Stimulated activated naive B cell treated with anti-CD40 and anti-IgM and Interleukin-4, amounts not matched to agents 10 μg/mL and 1 μg/mL and 100 μg/mL, for 72 hours (primary cell): Measurements from ENCODE around the gene RAC3.

ENCODE experiments used
- ATAC-seq, 2 donors: fragments of 150-1000 bp; cut with Tn5 transposase; replicated peaks; 2 replicates each; pipeline ENCODE4 v1.10.0; 2021; ENCODE audit warnings: moderate library complexity in 1 of 2
- DNase-seq: peaks from one replicate; pipeline ENCODE4 v3.0.0; 2021
- H3K27ac Mint-ChIP-seq: one replicate; pipeline ENCODE4 v1.8.0; 2022; ENCODE audit warnings: mild to moderate bottlenecking, mixed read lengths
- H3K27me3 Mint-ChIP-seq, 2 donors: one replicate each; pipeline ENCODE4 v1.8.0; 2022; ENCODE audit warnings: mixed read lengths in 2 of 2
- H3K36me3 Mint-ChIP-seq, 2 donors: one replicate each; pipeline ENCODE4 v1.8.0; 2022; ENCODE audit warnings: mixed read lengths in 2 of 2, mild to moderate bottlenecking in 1 of 2
- H3K4me1 Mint-ChIP-seq, 2 donors: one replicate each; pipeline ENCODE4 v1.8.0; 2022; ENCODE audit warnings: mixed read lengths in 2 of 2, mild to moderate bottlenecking in 1 of 2
- H3K4me3 Mint-ChIP-seq, 2 donors: one replicate each; pipeline ENCODE4 v1.8.0; 2022; ENCODE audit warnings: mild to moderate bottlenecking in 2 of 2, mixed read lengths in 2 of 2, moderate library complexity in 1 of 2
- H3K9me3 Mint-ChIP-seq, 2 donors: one replicate each; pipeline ENCODE4 v1.8.0; 2022; ENCODE audit warnings: mixed read lengths in 2 of 2, mild to moderate bottlenecking in 1 of 2

RAC3 gene

DNA sequence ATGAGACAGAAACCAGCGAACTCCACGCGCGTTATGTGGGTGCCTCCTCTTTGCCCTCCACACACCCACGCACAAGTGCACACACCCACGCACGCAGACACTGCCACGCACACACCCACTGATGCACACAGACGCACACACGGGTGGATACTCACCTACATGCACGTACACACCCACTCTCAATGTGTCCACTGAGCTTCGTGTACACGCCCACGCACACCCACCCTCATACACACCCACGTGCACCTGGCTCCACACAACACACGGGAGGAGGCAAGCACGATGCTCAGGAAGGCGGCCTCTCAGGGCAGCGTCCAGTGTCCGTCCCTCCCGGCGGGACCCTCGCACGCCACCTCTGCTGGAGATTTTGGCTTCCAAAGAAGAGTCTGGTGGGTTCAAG is 15.9 kb downstream of the RAC3 start:
- no peak overlapping the region for H3K27ac Mint-ChIP-seq
- H3K4me3 Mint-ChIP-seq, result no peak overlapping the region
- ATAC-seq (no peak), DNase-seq (no peak)
- H3K36me3 Mint-ChIP-seq, result peaks cover 14 to 18% of the 10 kb centered on the region in 2 donors
- H3K4me1 Mint-ChIP-seq, result peaks cover 13 to 19% of the 10 kb centered on the region in 2 donors
- no peaks in the 10 kb centered on the region for H3K9me3 Mint-ChIP-seq
- H3K27me3 Mint-ChIP-seq, result no peaks in the 10 kb centered on the region

DNA sequence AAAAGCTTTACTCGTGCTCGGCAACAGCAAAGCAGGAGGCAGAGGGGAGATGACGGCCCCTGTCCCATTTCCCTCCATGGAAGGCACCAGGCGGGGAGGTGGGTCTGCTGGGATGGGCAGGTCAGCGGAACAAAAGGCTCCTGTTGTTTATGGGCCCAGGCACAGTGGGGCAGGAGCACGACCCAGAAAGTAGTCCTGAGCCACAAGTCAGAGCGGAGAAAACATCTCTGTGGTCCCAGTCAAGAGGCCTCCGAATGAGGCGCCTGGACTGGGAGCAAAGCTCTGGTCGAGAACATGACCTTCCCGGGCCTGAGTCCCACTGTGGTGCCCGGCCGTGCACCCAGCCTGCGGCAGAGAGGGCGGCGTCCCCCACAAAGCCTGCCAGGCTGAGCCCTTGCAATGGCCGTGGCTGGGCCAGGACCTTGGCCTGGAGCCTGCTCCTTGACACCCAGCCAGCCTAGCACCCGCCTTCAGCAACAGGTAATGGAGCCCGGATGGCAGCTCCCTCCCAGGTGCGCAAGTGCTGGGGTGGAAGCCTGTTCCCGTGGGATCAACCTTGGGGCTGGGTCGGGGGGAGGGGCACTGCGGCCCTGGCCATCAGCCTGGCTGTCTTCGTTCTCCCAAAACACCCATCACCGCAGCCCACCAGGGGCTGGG is 16.6 kb downstream of the RAC3 start:
- Mint-ChIP-seq H3K36me3 (peaks cover 14 to 18% of the 10 kb centered on the region in 2 donors), H3K27ac (no peak overlapping the region), H3K4me1 (peaks cover 16 to 24% of the 10 kb centered on the region in 2 donors), H3K9me3 (no peaks in the 10 kb centered on the region), H3K4me3 (no peak overlapping the region), H3K27me3 (no peaks in the 10 kb centered on the region)
- ATAC-seq, result no peak
- DNase-seq, result no peak

DNA sequence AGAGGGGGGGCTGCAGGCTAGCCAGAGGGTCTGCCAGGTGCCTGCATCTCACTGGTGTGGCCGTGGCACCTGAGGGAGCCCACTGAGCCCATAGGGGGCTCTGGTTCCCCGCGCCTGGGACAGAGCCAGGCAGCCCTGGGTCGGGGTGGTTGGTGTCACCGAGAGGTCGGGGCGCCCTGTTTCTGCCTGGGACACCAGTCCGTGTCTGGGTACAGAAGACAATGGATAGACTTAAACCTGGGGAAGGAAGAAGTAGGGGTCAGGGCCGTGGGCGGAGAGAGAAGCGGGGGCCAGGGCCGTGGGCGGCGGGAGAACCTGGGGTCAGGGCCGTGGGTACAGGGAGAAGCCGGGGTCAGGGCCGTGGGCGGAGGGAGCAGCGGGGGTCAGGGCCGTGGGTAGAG is 17.1 kb downstream of the RAC3 start:
- no peak for ATAC-seq
- Mint-ChIP-seq H3K4me3 (no peak overlapping the region), H3K4me1 (peaks cover 19 to 29% of the 10 kb centered on the region in 2 donors), H3K27ac (no peak overlapping the region), H3K36me3 (peaks cover 14 to 18% of the 10 kb centered on the region in 2 donors), H3K9me3 (no peaks in the 10 kb centered on the region), H3K27me3 (no peaks in the 10 kb centered on the region)
- DNase-seq, result no peak

DNA sequence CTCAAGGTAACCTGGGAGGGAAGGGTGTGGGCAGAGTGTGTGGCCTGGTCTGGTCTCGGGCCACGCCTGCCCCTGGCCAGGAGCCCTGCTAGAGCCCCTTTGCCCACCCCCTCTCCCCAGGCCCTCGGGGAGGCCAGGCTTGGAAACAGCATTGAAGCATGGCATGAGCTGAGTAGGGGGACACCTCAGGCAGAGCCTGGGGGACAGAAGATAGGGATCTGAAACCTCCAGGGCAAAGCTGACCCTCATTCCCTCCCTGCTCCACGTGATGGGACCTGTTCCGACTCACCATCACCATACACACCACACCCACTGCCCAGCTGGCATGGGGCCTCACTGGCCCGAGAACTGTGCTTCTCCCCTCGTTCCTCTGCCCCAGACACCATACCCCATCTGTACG is 17.6 kb downstream of the RAC3 start:
- Mint-ChIP-seq H3K27me3 (no peaks in the 10 kb centered on the region), H3K4me3 (no peak overlapping the region), H3K27ac (no peak overlapping the region), H3K36me3 (peaks cover 14 to 18% of the 10 kb centered on the region in 2 donors), H3K9me3 (no peaks in the 10 kb centered on the region), H3K4me1 (peaks cover 19 to 35% of the 10 kb centered on the region in 2 donors)
- no peak for ATAC-seq
- no peak for DNase-seq

GRCh38 chr17:82049521-82049971 is 18.1 kb downstream of the RAC3 start:
- ATAC-seq (no peak), DNase-seq (no peak)
- H3K27ac Mint-ChIP-seq, result no peak overlapping the region
- no peaks in the 10 kb centered on the region for H3K9me3 Mint-ChIP-seq
- H3K36me3 Mint-ChIP-seq, result peaks cover 14 to 18% of the 10 kb centered on the region in 2 donors
- no peaks in the 10 kb centered on the region for H3K27me3 Mint-ChIP-seq
- no peak overlapping the region for H3K4me3 Mint-ChIP-seq
- peaks cover 19 to 39% of the 10 kb centered on the region in 2 donors for H3K4me1 Mint-ChIP-seq

- DNase-seq (no peak), ATAC-seq (no peak)
- H3K36me3 Mint-ChIP-seq, result peaks cover 17 to 23% of the 10 kb centered on the region in 2 donors
- peaks cover 23 to 39% of the 10 kb centered on the region in 2 donors for H3K4me1 Mint-ChIP-seq
- no peaks in the 10 kb centered on the region for H3K27me3 Mint-ChIP-seq
- H3K4me3 Mint-ChIP-seq, result peak overlapping the region; percentile 88 to 91
- no peaks in the 10 kb centered on the region for H3K9me3 Mint-ChIP-seq
- H3K27ac Mint-ChIP-seq, result no peak overlapping the region
These were observed 18.8 kb downstream of the RAC3 start for GRCh38 chr17:82050152-82050760.

DNA sequence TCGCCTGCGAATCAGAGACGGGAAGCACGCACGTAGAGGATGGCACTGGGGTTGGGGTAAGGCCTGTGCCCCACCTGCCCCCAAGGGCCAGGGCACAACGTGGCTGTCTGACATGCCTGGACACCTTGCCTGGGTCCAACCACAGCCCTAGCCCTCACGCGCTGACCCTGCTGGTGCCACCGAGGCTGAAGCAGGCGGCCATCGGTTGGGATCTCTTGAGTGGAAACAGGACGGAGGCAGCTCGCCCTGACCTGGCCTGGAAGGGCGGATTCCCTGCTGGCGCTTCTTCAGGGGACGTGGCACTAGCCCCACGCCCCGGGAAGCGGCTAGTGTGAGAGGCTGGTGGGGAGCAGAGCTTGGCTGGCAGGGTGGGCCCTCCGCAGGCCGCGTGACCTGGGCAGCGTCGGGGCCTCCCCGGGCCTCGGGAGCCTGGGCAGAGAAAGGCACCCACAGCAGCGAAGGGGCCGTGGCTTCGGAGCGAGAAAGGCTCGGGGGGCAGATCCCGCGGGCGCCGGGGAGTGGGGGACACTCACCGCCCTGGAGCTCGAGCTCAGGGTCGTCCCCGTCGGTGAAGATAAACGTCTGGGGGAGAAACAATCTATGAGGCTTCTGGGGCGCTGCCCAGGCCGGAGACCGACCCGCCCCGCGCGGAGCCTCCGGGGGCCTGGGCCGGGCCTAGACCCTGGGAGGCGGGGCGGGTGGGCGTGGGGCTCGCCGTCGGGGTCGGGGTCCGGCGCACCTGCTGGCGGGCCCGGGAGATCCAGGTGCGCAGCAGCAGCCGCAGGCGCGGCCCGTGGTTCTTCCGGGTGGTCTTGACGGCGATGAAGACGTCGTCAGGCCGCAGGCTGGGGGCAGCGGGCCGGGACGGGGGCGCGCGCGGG is 19.5 kb downstream of the RAC3 start:
- peak overlapping the region; percentile 88 to 91 for H3K4me3 Mint-ChIP-seq
- peak overlapping the region; percentile 94 for H3K27ac Mint-ChIP-seq
- no peaks in the 10 kb centered on the region for H3K9me3 Mint-ChIP-seq
- peaks cover 23 to 39% of the 10 kb centered on the region in 2 donors for H3K4me1 Mint-ChIP-seq
- peaks cover 18 to 26% of the 10 kb centered on the region in 2 donors for H3K36me3 Mint-ChIP-seq
- DNase-seq, result no peak
- peak; percentile 26 to 29 for ATAC-seq
- no peaks in the 10 kb centered on the region for H3K27me3 Mint-ChIP-seq

- peak; percentile 91 to 94 for ATAC-seq
- Mint-ChIP-seq H3K27me3 (no peaks in the 10 kb centered on the region), H3K4me3 (peak within 1 kb of the TSS; percentile 90 to 91), H3K27ac (peak within 1 kb of the TSS; percentile 94), H3K9me3 (no peaks in the 10 kb centered on the region), H3K36me3 (peaks cover 21 to 28% of the 10 kb centered on the region in 2 donors), H3K4me1 (peaks cover 23 to 39% of the 10 kb centered on the region in 2 donors)
- DNase-seq, result peak; percentile 68
These were observed 20.5 kb downstream of the RAC3 start, which contains the start of the genes GPS1 and RFNG for GRCh38 chr17:82051776-82052637. TSS of gene GPS1 (plus strand) at chr17:82051898. CDS start at chr17:82051932, 34 bp downstream. TSS of gene RFNG (minus strand) at chr17:82051811. CDS start at chr17:82051766, 45 bp downstream.

GRCh38 chr17:82052638-82053059 is 21.2 kb downstream of the RAC3 start:
- ATAC-seq (no peak), DNase-seq (no peak)
- H3K4me3 Mint-ChIP-seq, result peak overlapping the region; percentile 77 to 91
- H3K4me1 Mint-ChIP-seq, result peaks cover 19 to 35% of the 10 kb centered on the region in 2 donors
- H3K36me3 Mint-ChIP-seq, result peaks cover 16 to 23% of the 10 kb centered on the region in 2 donors
- no peaks in the 10 kb centered on the region for H3K27me3 Mint-ChIP-seq
- no peaks in the 10 kb centered on the region for H3K9me3 Mint-ChIP-seq
- H3K27ac Mint-ChIP-seq, result no peak overlapping the region

- H3K27me3 Mint-ChIP-seq, result no peaks in the 10 kb centered on the region
- ATAC-seq (no peak), DNase-seq (no peak)
- H3K36me3 Mint-ChIP-seq, result peaks cover 17 to 26% of the 10 kb centered on the region in 2 donors
- peak overlapping the region; percentile 77 to 91 for H3K4me3 Mint-ChIP-seq
- no peaks in the 10 kb centered on the region for H3K9me3 Mint-ChIP-seq
- H3K27ac Mint-ChIP-seq, result no peak overlapping the region
- peaks cover 19 to 32% of the 10 kb centered on the region in 2 donors for H3K4me1 Mint-ChIP-seq
These were observed 21.7 kb downstream of the RAC3 start for GRCh38 chr17:82053130-82053529.

- H3K4me1 Mint-ChIP-seq, result peaks cover 19 to 32% of the 10 kb centered on the region in 2 donors
- no peaks in the 10 kb centered on the region for H3K9me3 Mint-ChIP-seq
- H3K4me3 Mint-ChIP-seq, result peak overlapping the region; percentile 77 to 91
- H3K27ac Mint-ChIP-seq, result no peak overlapping the region
- ATAC-seq, result no peak
- DNase-seq, result no peak
- H3K36me3 Mint-ChIP-seq, result peaks cover 18 to 26% of the 10 kb centered on the region in 2 donors
- H3K27me3 Mint-ChIP-seq, result no peaks in the 10 kb centered on the region
These were observed 22.2 kb downstream of the RAC3 start for GRCh38 chr17:82053556-82054263.

DNA sequence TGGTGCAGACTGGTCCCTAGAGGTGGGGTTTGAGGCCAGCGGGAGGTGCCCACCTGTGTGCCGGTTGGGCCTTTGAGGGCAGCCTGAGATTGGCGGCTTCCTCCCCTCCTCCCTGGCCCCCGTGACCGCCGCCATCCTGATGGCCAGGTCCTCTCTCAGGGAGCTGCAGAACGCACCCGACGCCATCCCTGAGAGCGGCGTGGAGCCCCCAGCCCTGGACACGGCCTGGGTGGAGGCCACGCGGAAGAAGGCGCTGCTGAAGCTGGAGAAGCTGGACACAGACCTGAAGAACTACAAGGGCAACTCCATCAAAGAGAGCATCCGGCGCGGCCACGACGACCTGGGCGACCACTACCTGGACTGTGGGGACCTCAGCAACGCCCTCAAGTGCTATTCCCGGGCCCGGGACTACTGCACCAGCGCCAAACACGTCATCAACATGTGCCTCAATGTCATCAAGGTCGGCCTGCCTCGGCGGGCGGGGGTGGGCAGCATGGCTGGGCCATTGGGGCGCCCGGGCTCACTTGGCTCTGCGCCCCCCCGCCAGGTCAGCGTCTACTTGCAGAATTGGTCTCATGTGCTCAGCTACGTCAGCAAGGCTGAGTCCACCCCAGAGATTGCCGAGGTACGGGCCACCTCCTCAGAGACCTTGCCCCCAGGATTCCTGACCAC is 23.0 kb downstream of the RAC3 start:
- Mint-ChIP-seq H3K27me3 (no peaks in the 10 kb centered on the region), H3K36me3 (peaks cover 19 to 26% of the 10 kb centered on the region in 2 donors), H3K4me3 (peak overlapping the region in 1 of 2 donors; percentile 36), H3K27ac (peak overlapping the region; percentile 31), H3K4me1 (peaks cover 19 to 32% of the 10 kb centered on the region in 2 donors), H3K9me3 (no peaks in the 10 kb centered on the region)
- ATAC-seq (no peak), DNase-seq (no peak)
